SK-N-SH (cell line): ENCODE results near the gene WDR77. TPM values are rescaled to one million over a fixed set of nuclear protein-coding genes. Genes with fewer than 3 reads are reported as not detected.

Source experiments
- CTCF ChIA-PET: fragments of 300-600, 350-600 bp; formaldehyde crosslinking; extraction: SDS; loops from one replicate; lab custom pipeline; 2021; lab: Yijun Ruan, JAX
- POLR2A ChIA-PET: fragments of 350-600 bp; sonication (Branson Sonifier 250); formaldehyde crosslinking; extraction: SDS; loops from one replicate; lab custom pipeline; 2020; ENCODE audit warnings: antibody characterized with exemption, inconsistent platforms; lab: Yijun Ruan, JAX
- DNase-seq: peaks from one replicate; pipeline ENCODE4 v3.0.0; 2012
- H2AFZ ChIP-seq: fragments of 200-600 bp; sonication (generic); 2 replicates; pipeline ENCODE4 v1.8.1; 2016; ENCODE audit warnings: antibody characterized with exemption, mild to moderate bottlenecking, low read depth
- H3F3A ChIP-seq: fragments of 200-600 bp; sonication (generic); replicated peaks from 2 replicates; pipeline ENCODE3; 2016; ENCODE audit warnings: antibody characterized with exemption, mild to moderate bottlenecking; ENCODE audit not compliant: insufficient read depth
- H3K27ac ChIP-seq, 2 experiments: fragments of 200-500 bp in 1 of 2; fragments of 200-600 bp in 1 of 2; sonication (Bioruptor generic) in 1 of 2; sonication (generic), shearing (Covaris generic) in 1 of 2; 2 replicates each; pipeline versions ENCODE4 v1.5.1 to v1.6.1; 2014 to 2016; ENCODE audit warnings: low read depth in 2 of 2, inconsistent platforms in 1 of 2, low read length in 1 of 2, mild to moderate bottlenecking in 1 of 2, mixed read lengths in 1 of 2
- H3K27me3 ChIP-seq: fragments of 200-600 bp; sonication (generic), shearing (Covaris generic); 2 replicates; pipeline ENCODE4 v1.6.1; 2016; ENCODE audit warnings: mixed run types; ENCODE audit not compliant: insufficient read depth
- H3K36me3 ChIP-seq, 2 experiments: fragments of 200-500 bp in 1 of 2; fragments of 200-600 bp in 1 of 2; sonication (Bioruptor generic) in 1 of 2; sonication (generic) in 1 of 2; replicated peaks in 1 of 2; 2 replicates each; pipeline versions ENCODE3 to v1.5.1; 2014 to 2016; ENCODE audit warnings: low read length in 1 of 2, mild to moderate bottlenecking in 1 of 2; ENCODE audit not compliant: insufficient read depth in 2 of 2, control insufficient read depth in 1 of 2
- H3K4me1 ChIP-seq, 2 experiments: fragments of 200-500 bp in 1 of 2; fragments of 200-600 bp in 1 of 2; sonication (Bioruptor generic) in 1 of 2; sonication (generic), shearing (Covaris generic) in 1 of 2; 2 replicates each; pipeline versions ENCODE4 v1.5.1 to v1.6.1; 2014 to 2016; ENCODE audit warnings: low read depth in 1 of 2, low read length in 1 of 2, mixed run types in 1 of 2; ENCODE audit not compliant: insufficient read depth in 2 of 2, control insufficient read depth in 1 of 2
- H3K4me2 ChIP-seq: fragments of 200-600 bp; sonication (generic), shearing (Covaris generic); 2 replicates; pipeline ENCODE4 v1.6.1; 2017; ENCODE audit warnings: mixed run types
- H3K4me3 ChIP-seq, 2 experiments: fragments of 200-500 bp in 1 of 2; fragments of 200-600 bp in 1 of 2; sonication (Bioruptor generic) in 1 of 2; sonication (generic), shearing (Covaris generic) in 1 of 2; 2 replicates each; pipeline versions ENCODE4 v1.5.1 to v1.8.1; 2014 to 2016; ENCODE audit warnings: low read depth in 2 of 2, inconsistent platforms in 1 of 2, low read length in 1 of 2, mild to moderate bottlenecking in 1 of 2, mixed read lengths in 1 of 2, moderate library complexity in 1 of 2
- H3K79me2 ChIP-seq: fragments of 200-600 bp; sonication (generic); 2 replicates; pipeline ENCODE4 v1.8.1; 2017; ENCODE audit warnings: mild to moderate bottlenecking; ENCODE audit not compliant: insufficient read depth
- H3K9ac ChIP-seq: fragments of 200-600 bp; sonication (generic); 2 replicates; pipeline ENCODE4 v1.6.1; 2017; ENCODE audit warnings: mixed run types
- H3K9me2 ChIP-seq: fragments of 200-600 bp; sonication (generic); 2 replicates; pipeline ENCODE4 v1.6.1; 2017; ENCODE audit warnings: mixed run types
- H3K9me3 ChIP-seq: fragments of 200-600 bp; sonication (generic); 2 replicates; pipeline ENCODE4 v1.6.1; 2017; ENCODE audit warnings: mixed run types, mild to moderate bottlenecking, moderate library complexity
- H4K20me1 ChIP-seq: fragments of 200-600 bp; sonication (generic); 2 replicates; pipeline ENCODE4 v1.6.1; 2017; ENCODE audit warnings: mild to moderate bottlenecking, mixed run types; ENCODE audit not compliant: insufficient read depth
- CTCF ChIP-seq: fragments of 200-600 bp; sonication (generic); IDR thresholded peaks from 2 replicates; pipeline ENCODE4 v1.6.1; 2017; ENCODE audit warnings: antibody characterized with exemption, mild to moderate bottlenecking, moderate library complexity
- EP300 ChIP-seq, 2 experiments: IDR thresholded peaks; 2 replicates each; pipeline versions ENCODE4 v1.4.0 to v1.6.1; 2012; ENCODE audit warnings: borderline replicate concordance in 1 of 2, low read depth in 1 of 2, low read length in 1 of 2
- EZH2phosphoT487 ChIP-seq: fragments of 200-600 bp; sonication (generic); IDR thresholded peaks from 2 replicates; pipeline ENCODE4 v1.6.1; 2017; ENCODE audit warnings: low read depth, mixed run types, mild to moderate bottlenecking, antibody characterized with exemption, moderate library complexity, borderline replicate concordance
- FOSL2 ChIP-seq: IDR thresholded peaks from 2 replicates; pipeline ENCODE4 v1.4.0; 2012; ENCODE audit warnings: low read depth, mild to moderate bottlenecking, moderate library complexity, borderline replicate concordance
- FOXM1 ChIP-seq: IDR thresholded peaks from 2 replicates; pipeline ENCODE4 v1.4.0; 2012; ENCODE audit warnings: low read depth, mild to moderate bottlenecking
- JUND ChIP-seq: IDR thresholded peaks from 2 replicates; pipeline ENCODE4 v1.4.0; 2012
- MAX ChIP-seq: IDR thresholded peaks from 2 replicates; pipeline ENCODE4 v1.4.0; 2012; ENCODE audit warnings: low read depth
- MXI1 ChIP-seq: IDR thresholded peaks from 2 replicates; pipeline ENCODE4 v1.6.1; 2012; ENCODE audit warnings: mild to moderate bottlenecking, low read depth, low read length, improper control_type of control experiment
- NFIC ChIP-seq: IDR thresholded peaks from 2 replicates; pipeline ENCODE4 v1.4.0; 2012; ENCODE audit warnings: borderline replicate concordance
- NRF1 ChIP-seq: IDR thresholded peaks from 2 replicates; pipeline ENCODE4 v1.6.1; 2012; ENCODE audit warnings: low read depth, mild to moderate bottlenecking, low read length
- PBX3 ChIP-seq: IDR thresholded peaks from 2 replicates; pipeline ENCODE4; 2012
- POLR2AphosphoS5 ChIP-seq: IDR thresholded peaks from 2 replicates; pipeline ENCODE4 v1.6.1; 2012; ENCODE audit warnings: low read depth, low read length
- RCOR1 ChIP-seq: fragments of 150-350 bp; IDR thresholded peaks from 2 replicates; pipeline ENCODE4 v1.6.1; 2017; ENCODE audit warnings: antibody characterized with exemption, low read length
- REST ChIP-seq: IDR thresholded peaks from 2 replicates; pipeline ENCODE4 v1.6.1; 2012; ENCODE audit warnings: mild to moderate bottlenecking, low read depth, low read length, moderate library complexity
- RFX5 ChIP-seq: IDR thresholded peaks from 2 replicates; pipeline ENCODE4 v1.6.1; 2012; ENCODE audit warnings: mild to moderate bottlenecking, improper control_type of control experiment, low read length
- RXRA ChIP-seq: IDR thresholded peaks from 2 replicates; pipeline ENCODE4 v1.4.0; 2012; ENCODE audit warnings: low read depth, mild to moderate bottlenecking, borderline replicate concordance
- SIN3A ChIP-seq: IDR thresholded peaks from 2 replicates; pipeline ENCODE4 v1.6.1; 2012; ENCODE audit warnings: low read depth, mild to moderate bottlenecking, low read length, moderate library complexity, borderline replicate concordance
- TAF1 ChIP-seq: IDR thresholded peaks from 2 replicates; pipeline ENCODE4 v1.6.1; 2012; ENCODE audit warnings: low read depth, mild to moderate bottlenecking, low read length, moderate library complexity, borderline replicate concordance
- USF2 ChIP-seq: fragments of 150-350 bp; IDR thresholded peaks from 2 replicates; pipeline ENCODE4 v1.6.1; 2017; ENCODE audit warnings: antibody characterized with exemption, low read length, low read depth, borderline replicate concordance
- YY1 ChIP-seq: IDR thresholded peaks from 2 replicates; pipeline ENCODE4 v1.4.0; 2012; ENCODE audit warnings: low read depth, mild to moderate bottlenecking
- ZBTB33 ChIP-seq: IDR thresholded peaks from 2 replicates; pipeline ENCODE4 v1.4.0; 2012; ENCODE audit warnings: low read depth, borderline replicate concordance
- WGBS: methylation state at CpG from one replicate; pipeline ENCODE4 v1.1.6; 2017; ENCODE audit warnings: low lambda C conversion rate; 5-methylcytosine and 5-hydroxymethylcytosine counted together
- polyA plus RNA-seq, 3 experiments: library from polyadenylated mRNA; depleted of rRNA; stranded (reverse); fragments of >200 nt; gene quantifications; 2 replicates each; pipeline ENCODE4 v1.2.3, GENCODE V29; 2012

Gene WDR77
- 97.1 and 131 TPM in 2 replicates for polyA plus RNA-seq (2012; rRNA removed)
- polyA plus RNA-seq (2012; cell fraction: cytosol; rRNA removed): 76.2 and 101 TPM in 2 replicates
- polyA plus RNA-seq (2012; cell fraction: nucleus; rRNA removed): 203 and 254 TPM in 2 replicates

GRCh38 chr1:111448918-111449702 lies at the start of gene WDR77, which contains the start of gene ATP5PB:
WDR77 (minus strand) TSS chr1:111449256; CDS start chr1:111449169, 87 bp downstream.
ATP5PB (plus strand) TSS chr1:111449464; CDS start chr1:111449542, 78 bp downstream.
- Histone ChIP-seq H4K20me1 (no peaks in the 10 kb centered on the region), H3K9me2 (no peaks in the 10 kb centered on the region), H3F3A (no peaks in the 10 kb centered on the region), H3K9ac (peak within 1 kb of the TSS; percentile 93), H3K27me3 (no peaks in the 10 kb centered on the region), H3K79me2 (peaks cover 91% of the 10 kb centered on the region), H2AFZ (peak within 1 kb of the TSS; percentile 93), H3K27ac (peak within 1 kb of the TSS; percentile 69 to 78; a peak in 3 of 4 replicates), H3K9me3 (no peaks in the 10 kb centered on the region), H3K4me3 (peak within 1 kb of the TSS; percentile 97 to 99), H3K4me1 (peaks cover 5% of the 10 kb centered on the region in 2 experiments; a peak in 3 of 4 replicates), H3K4me2 (peak within 1 kb of the TSS; percentile 92), H3K36me3 (peaks cover 34 to 52% of the 10 kb centered on the region in 2 experiments)
- POLR2A ChIA-PET: interaction anchor here (1.0 kb wide), 2 partner anchors 11 to 12 kb away, joined by 3 to 4 read pairs; no protein-coding TSS in a partner anchor
- WGBS: under 1% methylated on average over 33 of the region's 54 CpGs
- DNase-seq: peak; percentile 96
- CTCF ChIA-PET: interaction anchor here (0.8 to 1.3 kb wide), 3 partner anchors 8 to 226 kb away, joined by 3 to 4 read pairs (median 3); no protein-coding TSS in a partner anchor
- TF ChIP-seq POLR2AphosphoS5 (peak; percentile 56; the same call in 1 of the 2 replicates), MXI1 (peak; percentile 99), FOXM1 (no peak), RXRA (no peak), REST (0 out of 2 replicates have a peak, but pooled peaks have one; percentile 4), MAX (peak; percentile 97), RFX5 (no peak), FOSL2 (no peak), NRF1 (no peak), NFIC (no peak), EZH2phosphoT487 (no peak), EP300 (IDR thresholded peaks at IDR 0.05; ENCODE audit: borderline replicate concordance in 1 of 2, low read depth in 1 of 2, low read length in 1 of 2) (no peak), TAF1 (peak; percentile 79; the same call in 1 of the 2 replicates), YY1 (peak; percentile 93), RCOR1 (0 out of 2 replicates have a peak, but pooled peaks have one; percentile 18), ZBTB33 (peak; percentile 99), PBX3 (no peak), SIN3A (peak; percentile 97), USF2 (peak; percentile 62), JUND (no peak), CTCF (no peak)
